ENCODE data around the gene LCE3B. TPM values are rescaled to one million over a fixed set of nuclear protein-coding genes. Genes with fewer than 3 reads are reported as not detected.

The LCE3B gene
- total RNA-seq, 4 donors from 2014 or later: not detected

DNA sequence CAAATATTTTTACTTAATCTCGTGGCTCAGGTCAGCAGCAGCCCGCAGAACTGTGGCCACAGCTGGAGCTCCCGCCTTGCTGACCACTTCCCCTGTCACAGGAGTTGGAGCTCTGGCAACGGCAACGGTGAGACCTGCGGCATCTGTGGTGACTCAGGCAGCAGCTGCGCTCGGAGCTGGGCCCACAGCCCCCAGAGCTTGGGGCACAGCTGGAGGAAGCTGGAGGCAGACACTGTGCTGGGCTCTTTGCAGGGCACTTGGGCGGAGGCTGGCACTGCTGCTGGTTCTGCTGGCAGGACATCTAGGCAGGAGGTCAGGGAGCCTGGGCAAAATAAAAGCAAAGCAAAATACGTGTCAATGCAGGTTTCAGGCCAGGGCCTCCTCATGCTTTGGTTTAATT, 9.2 kb downstream of the LCE3B start, which contains the start of gene LCE3A:
TSS of gene LCE3A (minus strand) at position 301 of the 400 bp plus-strand sequence. CDS start at position 301, 0 bp downstream.
- TF ChIP-seq, protein P1, sequence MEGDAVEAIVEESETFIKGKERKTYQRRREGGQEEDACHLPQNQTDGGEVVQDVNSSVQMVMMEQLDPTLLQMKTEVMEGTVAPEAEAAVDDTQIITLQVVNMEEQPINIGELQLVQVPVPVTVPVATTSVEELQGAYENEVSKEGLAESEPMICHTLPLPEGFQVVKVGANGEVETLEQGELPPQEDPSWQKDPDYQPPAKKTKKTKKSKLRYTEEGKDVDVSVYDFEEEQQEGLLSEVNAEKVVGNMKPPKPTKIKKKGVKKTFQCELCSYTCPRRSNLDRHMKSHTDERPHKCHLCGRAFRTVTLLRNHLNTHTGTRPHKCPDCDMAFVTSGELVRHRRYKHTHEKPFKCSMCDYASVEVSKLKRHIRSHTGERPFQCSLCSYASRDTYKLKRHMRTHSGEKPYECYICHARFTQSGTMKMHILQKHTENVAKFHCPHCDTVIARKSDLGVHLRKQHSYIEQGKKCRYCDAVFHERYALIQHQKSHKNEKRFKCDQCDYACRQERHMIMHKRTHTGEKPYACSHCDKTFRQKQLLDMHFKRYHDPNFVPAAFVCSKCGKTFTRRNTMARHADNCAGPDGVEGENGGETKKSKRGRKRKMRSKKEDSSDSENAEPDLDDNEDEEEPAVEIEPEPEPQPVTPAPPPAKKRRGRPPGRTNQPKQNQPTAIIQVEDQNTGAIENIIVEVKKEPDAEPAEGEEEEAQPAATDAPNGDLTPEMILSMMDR (IDR thresholded peaks at IDR 0.05): no peak
- no peak for TF ChIP-seq POLR2AphosphoS5 (IDR thresholded peaks at IDR 0.05)
- no peak for TF ChIP-seq POLR2A (IDR thresholded peaks at IDR 0.05)
- no peak for TF ChIP-seq EP300 (IDR thresholded peaks at IDR 0.05)
- 52% methylated on average over 10 of the region's 10 CpGs for WGBS
- H3K9me3 ChIP-seq: peaks cover 8% of the 10 kb centered on the region
- DNase-seq (ENCODE audit: low spot score in 2 of 2): no peak
- peaks cover 3% of the 10 kb centered on the region for H3K4me1 ChIP-seq
- no peak within 1 kb of the TSS for H3K4me3 ChIP-seq
- peaks cover 7% of the 10 kb centered on the region for H3K27me3 ChIP-seq
- no peak within 1 kb of the TSS for H3K27ac ChIP-seq
- H3K36me3 ChIP-seq: no peaks in the 10 kb centered on the region

DNA sequence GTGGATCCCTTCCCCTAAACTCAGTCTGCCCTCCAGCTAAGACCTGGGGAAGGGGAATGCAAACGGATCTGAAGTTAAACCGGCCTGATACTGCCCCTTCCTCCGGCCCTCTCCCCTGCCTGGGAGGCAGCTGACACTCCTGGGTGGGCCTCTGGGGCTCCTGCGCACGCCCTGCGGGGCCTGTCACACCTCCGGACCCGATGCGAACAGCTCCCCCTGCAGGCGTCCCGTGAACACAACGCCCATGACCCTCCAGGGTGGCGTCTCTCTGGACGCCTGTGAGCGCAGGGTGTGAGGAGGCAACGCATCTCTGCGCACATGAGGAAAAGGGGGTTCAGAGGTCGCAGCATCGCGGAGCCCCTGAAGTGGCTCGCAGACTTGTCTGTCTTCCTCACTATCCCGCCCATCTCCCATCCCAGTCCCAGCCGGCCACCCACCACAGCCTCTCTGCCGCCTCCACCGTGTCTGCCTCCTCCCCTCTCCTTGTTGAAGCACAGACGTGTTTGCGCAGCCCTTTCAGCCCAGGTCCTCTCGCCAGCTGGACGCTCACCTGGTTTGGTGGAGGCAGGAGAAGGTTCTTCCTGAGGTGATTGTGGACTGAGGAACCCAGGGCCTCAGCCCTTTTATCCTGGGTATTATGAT, 9.7 kb downstream of the LCE3B start:
- H3K9me3 ChIP-seq: peaks cover 3% of the 10 kb centered on the region
- H3K27me3 ChIP-seq: peaks cover 7% of the 10 kb centered on the region
- H3K36me3 ChIP-seq: no peaks in the 10 kb centered on the region
- H3K4me1 ChIP-seq: peaks cover 3% of the 10 kb centered on the region
- TF ChIP-seq EP300 (IDR thresholded peaks at IDR 0.05) (no peak), POLR2AphosphoS5 (IDR thresholded peaks at IDR 0.05) (no peak), POLR2A (IDR thresholded peaks at IDR 0.05) (no peak)
- TF ChIP-seq, protein P1 (IDR thresholded peaks at IDR 0.05): no peak
- H3K4me3 ChIP-seq: no peak overlapping the region
- no peak for DNase-seq (ENCODE audit: low spot score in 2 of 2)
- H3K27ac ChIP-seq: no peak overlapping the region
- 42% methylated on average over 25 of the region's 29 CpGs for WGBS

DNA sequence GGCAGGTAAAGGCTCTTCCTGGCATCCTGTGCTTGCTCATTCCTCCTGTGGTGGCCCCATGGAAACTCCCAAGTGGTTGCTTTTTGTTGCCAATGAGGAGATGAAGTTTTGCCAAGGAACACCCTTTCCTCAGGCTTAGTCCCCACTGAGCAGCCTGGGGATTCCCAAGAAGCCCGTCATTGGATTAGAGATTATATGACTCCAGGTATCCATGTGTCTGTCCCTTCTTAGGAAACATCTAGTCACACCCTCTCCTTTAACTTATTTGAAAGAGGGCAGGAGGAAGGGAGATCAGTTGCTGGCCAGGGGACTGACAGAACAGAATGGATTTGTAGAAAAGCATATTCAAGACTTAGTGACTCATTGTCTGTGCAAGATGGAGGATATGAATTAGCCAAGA, 13.1 kb downstream of the LCE3B start:
- WGBS: 40% methylated on average over 1 of the region's 1 CpG
- Histone ChIP-seq H3K4me1 (peaks cover 3% of the 10 kb centered on the region), H3K4me3 (no peak overlapping the region), H3K27ac (no peak overlapping the region), H3K9me3 (peaks cover 6% of the 10 kb centered on the region), H3K27me3 (peaks cover 7% of the 10 kb centered on the region), H3K36me3 (no peaks in the 10 kb centered on the region)
- TF ChIP-seq POLR2AphosphoS5 (IDR thresholded peaks at IDR 0.05): no peak
- no peak for TF ChIP-seq EP300 (IDR thresholded peaks at IDR 0.05)
- no peak for TF ChIP-seq POLR2A (IDR thresholded peaks at IDR 0.05)
- TF ChIP-seq, protein P1 (IDR thresholded peaks at IDR 0.05): no peak
- no peak for DNase-seq (ENCODE audit: low spot score in 2 of 2)

DNA sequence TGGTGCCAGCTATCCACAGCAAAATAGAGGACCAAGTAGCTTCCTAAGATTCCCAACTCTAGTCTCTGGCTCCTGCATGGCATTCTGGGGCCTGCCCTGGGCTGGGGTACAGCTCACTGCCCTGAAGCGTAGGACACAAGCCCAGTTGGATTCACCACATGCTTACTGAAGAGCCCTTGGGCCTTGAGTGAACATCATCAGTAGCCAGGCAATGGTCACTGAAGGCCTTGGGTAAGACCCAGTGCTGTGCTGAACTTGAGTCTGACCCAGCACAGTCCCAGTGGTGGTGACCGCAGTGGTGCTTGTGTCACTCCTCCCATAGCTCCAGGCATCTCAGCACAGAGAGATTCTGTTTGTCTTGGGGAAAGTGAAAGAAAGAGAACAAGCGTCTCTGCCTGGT, 17.0 kb downstream of the LCE3B start:
- DNase-seq (ENCODE audit: low spot score in 2 of 2): no peak
- H3K4me3 ChIP-seq: no peak overlapping the region
- H3K27ac ChIP-seq: no peak overlapping the region
- H3K27me3 ChIP-seq: no peaks in the 10 kb centered on the region
- H3K9me3 ChIP-seq: peaks cover 6% of the 10 kb centered on the region
- H3K36me3 ChIP-seq: no peaks in the 10 kb centered on the region
- H3K4me1 ChIP-seq: peaks cover 3% of the 10 kb centered on the region
- no peak for TF ChIP-seq POLR2AphosphoS5 (IDR thresholded peaks at IDR 0.05)
- no peak for TF ChIP-seq POLR2A (IDR thresholded peaks at IDR 0.05)
- no peak for TF ChIP-seq EP300 (IDR thresholded peaks at IDR 0.05)
- TF ChIP-seq, protein P1 (IDR thresholded peaks at IDR 0.05): no peak
- 90% methylated on average over 2 of the region's 3 CpGs for WGBS

DNA sequence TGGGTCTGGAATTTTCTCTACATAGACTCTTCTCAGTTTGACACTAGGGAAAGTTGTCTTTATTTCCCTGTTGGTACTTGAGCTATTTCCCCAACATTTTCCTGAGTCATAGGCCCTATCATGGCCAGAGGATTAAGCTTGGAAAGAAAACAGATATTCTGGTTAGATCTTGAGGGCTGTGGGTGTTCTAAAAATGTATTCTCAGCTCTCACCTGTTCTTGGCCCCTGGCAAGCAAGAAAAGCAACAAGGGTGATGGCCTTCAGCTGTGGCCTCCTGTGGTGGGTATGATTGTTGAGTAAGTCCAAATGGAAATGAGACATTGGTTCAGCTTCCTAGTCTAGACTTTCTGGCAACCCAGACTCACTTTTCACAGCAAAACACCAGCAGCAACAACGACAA, 26.7 kb downstream of the LCE3B start:
- WGBS: 71% methylated on average over 1 of the region's 1 CpG
- Histone ChIP-seq H3K27me3 (peaks cover 4% of the 10 kb centered on the region), H3K4me1 (no peaks in the 10 kb centered on the region), H3K4me3 (no peak overlapping the region), H3K36me3 (no peaks in the 10 kb centered on the region), H3K9me3 (no peaks in the 10 kb centered on the region), H3K27ac (no peak overlapping the region)
- no peak for DNase-seq (ENCODE audit: low spot score in 2 of 2)
- TF ChIP-seq EP300 (IDR thresholded peaks at IDR 0.05) (no peak), POLR2AphosphoS5 (IDR thresholded peaks at IDR 0.05) (no peak), POLR2A (IDR thresholded peaks at IDR 0.05) (no peak)
- TF ChIP-seq, protein P1 (IDR thresholded peaks at IDR 0.05): no peak
